GM10266 (cell line): ENCODE data around the gene SLC27A5.
A peak's percentile ranks its signal among the peaks of the same experiment; 100 is the strongest.

Source experiments
- DNase-seq: peaks from one replicate; pipeline ENCODE4 v3.0.0; 2012; ENCODE audit errors: extremely low spot score
- CTCF ChIP-seq: IDR thresholded peaks from 2 replicates; pipeline ENCODE4 v1.5.1; 2012; ENCODE audit warnings: mild to moderate bottlenecking, low read depth; ENCODE audit not compliant: control insufficient read depth, insufficient read depth; ENCODE audit errors: missing control alignments

SLC27A5 gene, protein sequence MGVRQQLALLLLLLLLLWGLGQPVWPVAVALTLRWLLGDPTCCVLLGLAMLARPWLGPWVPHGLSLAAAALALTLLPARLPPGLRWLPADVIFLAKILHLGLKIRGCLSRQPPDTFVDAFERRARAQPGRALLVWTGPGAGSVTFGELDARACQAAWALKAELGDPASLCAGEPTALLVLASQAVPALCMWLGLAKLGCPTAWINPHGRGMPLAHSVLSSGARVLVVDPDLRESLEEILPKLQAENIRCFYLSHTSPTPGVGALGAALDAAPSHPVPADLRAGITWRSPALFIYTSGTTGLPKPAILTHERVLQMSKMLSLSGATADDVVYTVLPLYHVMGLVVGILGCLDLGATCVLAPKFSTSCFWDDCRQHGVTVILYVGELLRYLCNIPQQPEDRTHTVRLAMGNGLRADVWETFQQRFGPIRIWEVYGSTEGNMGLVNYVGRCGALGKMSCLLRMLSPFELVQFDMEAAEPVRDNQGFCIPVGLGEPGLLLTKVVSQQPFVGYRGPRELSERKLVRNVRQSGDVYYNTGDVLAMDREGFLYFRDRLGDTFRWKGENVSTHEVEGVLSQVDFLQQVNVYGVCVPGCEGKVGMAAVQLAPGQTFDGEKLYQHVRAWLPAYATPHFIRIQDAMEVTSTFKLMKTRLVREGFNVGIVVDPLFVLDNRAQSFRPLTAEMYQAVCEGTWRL

DNA sequence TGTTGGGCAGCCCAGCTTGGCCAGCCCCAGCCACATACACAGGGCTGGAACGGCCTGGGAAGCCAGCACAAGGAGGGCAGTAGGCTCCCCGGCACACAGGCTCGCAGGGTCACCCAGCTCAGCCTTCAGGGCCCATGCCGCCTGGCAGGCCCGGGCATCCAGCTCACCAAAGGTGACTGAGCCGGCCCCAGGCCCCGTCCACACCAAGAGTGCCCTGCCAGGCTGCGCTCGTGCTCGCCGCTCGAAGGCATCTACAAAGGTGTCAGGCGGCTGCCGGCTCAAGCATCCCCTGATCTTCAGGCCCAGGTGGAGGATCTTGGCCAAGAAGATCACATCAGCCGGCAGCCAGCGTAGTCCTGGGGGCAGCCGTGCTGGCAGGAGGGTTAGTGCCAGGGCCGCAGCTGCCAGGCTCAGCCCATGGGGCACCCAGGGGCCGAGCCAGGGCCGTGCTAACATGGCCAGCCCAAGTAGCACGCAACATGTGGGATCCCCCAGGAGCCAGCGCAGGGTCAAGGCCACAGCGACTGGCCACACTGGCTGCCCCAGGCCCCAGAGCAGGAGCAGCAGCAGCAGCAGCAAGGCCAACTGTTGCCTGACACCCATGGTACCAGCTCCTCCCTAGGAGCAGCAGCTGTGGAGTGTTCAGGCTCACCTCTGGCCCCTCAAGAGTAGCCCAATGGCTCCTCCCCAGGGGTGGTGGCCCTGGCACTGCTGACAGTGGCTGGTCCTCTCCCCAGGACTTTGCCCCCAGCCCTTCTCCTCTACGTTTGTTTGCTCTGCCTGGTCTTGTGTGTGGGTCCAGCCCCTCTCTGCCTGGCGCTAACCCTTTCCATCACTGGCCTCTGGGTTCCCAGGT, at the start of gene SLC27A5:
Gene SLC27A5 (minus strand): TSS at position 640 of the 856 bp plus-strand sequence. CDS start 37 bp downstream, at position 603.
- DNase-seq, result no peak

GRCh38 chr19:58560921-58561320, 49.1 kb upstream of the SLC27A5 start:
- no peak for DNase-seq
- no peak for TF ChIP-seq CTCF

More for the DNA sequence above, at the start of gene SLC27A5:
- TF ChIP-seq CTCF, result no peak

DNA sequence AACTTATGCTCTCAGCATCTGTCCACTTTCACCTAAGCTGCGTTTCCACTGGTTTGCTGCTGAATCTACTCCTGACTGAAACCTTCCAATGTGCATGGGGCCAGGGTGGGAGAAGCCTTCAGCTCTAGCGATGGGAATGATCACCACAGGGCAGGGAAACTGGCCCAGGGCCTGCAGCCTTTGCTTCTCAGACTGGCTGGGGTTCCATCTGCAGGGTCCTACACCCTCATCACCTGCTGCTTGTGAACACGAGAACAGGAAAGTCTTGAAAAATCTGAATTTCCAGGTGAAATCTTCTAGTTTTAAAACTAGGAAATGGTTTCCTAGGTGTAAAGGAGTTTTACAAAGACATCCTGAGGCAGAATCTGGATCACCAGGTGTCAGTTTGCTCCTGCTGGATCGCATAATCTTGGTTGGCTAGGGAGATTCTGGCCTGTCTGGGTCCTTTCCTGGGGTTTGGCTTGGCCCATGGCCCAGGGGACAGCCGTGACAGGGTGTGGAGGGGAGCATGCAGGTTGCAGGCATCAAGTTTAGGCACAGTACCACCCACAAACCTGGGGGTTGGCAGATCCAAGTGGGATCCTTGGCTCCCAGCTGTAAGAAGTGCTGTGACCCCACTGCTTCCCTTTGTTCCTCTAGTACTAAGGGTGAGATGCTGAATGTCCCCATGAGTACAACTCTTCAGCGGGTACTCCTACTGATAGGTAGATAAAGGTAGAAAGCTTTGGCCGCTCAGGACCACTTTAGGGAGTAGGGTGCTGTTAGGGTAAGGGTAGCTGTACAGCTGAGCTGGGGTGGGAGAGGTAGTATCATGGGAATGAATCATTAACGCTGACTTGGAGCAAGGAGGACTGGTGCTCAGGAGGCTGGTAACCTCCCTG, 48.5 kb upstream of the SLC27A5 start:
- no peak for DNase-seq
- TF ChIP-seq CTCF, result no peak

- no peak for TF ChIP-seq CTCF
- DNase-seq, result peak; percentile 93
Observed at GRCh38 chr19:58559275-58560006, 47.6 kb upstream of the SLC27A5 start.

DNA sequence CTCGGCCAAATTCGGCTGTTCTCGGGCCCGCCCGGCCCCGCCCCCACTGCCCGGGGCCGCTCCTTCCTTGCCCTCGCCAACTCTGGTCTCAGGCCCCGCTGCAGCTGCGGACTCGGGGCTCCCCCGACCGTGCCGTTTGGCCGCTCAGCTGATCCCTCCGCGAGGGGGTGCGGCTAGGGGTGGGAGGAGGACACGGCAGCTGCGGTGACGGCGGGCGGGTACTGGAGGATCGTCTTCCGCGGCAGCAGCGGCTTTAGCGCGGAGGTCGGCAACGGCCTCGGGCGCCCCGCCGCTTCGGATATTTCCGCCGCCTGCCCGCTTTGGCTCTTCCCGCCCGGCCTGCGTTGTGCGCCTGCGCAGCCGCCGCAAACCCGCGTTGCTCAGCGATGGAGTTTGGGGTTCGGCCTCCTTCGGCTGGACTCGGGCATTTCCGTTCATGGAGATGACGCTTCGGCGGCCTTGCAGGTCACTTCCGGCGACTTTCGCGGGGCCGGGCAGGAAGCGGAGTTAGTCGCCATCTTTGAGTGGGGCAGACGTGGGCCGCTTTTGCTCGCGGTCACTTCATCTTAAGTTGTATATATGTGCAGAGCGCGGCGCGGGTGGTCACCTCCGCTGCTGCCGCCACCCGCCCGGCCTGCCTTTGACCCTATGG, 47.0 kb upstream of the SLC27A5 start:
- peak; percentile 98 for DNase-seq

More for the DNA sequence above, 47.0 kb upstream of the SLC27A5 start:
- no peak for TF ChIP-seq CTCF
